Psoas muscle (tissue), 8 donors: ENCODE results near the gene APH1A. TPM values are rescaled to one million over a fixed set of nuclear protein-coding genes. Genes with fewer than 3 reads are reported as not detected.
"Not testable (repeated sequence)": the region's sequence is repeated elsewhere in the genome, so short reads cannot be mapped to it uniquely, and the experiment has no call there.

ENCODE experiments used
- ATAC-seq, 4 donors: fragments of 200-7000 bp; cut with Tn5 transposase; one replicate each; pipeline ENCODE4 v1.9.1; 2020; ENCODE audit warnings: moderate library complexity in 3 of 4, mild to moderate bottlenecking in 2 of 4
- DNase-seq, 2 donors: peaks; one replicate each; pipeline ENCODE4 v3.0.0-alpha.2; 2020
- H3K27ac ChIP-seq: fragments of 200-600 bp; one replicate; pipeline ENCODE4 v1.8.0; 2022
- H3K27me3 ChIP-seq, 3 donors: fragments of 200-600 bp in 1 of 3; one replicate each; pipeline versions ENCODE4 v1.6.1 to v1.8.0; 2013 to 2022; ENCODE audit warnings: low read length in 2 of 3, mild to moderate bottlenecking in 2 of 3, moderate library complexity in 1 of 3; ENCODE audit not compliant: insufficient read depth in 3 of 3
- H3K36me3 ChIP-seq, 2 donors: fragments of 200-600 bp in 1 of 2; one replicate each; pipeline versions ENCODE4 v1.6.1 to v1.8.0; 2013 to 2022; ENCODE audit warnings: low read depth in 1 of 2, mild to moderate bottlenecking in 1 of 2, moderate library complexity in 1 of 2; ENCODE audit not compliant: insufficient read depth in 1 of 2
- H3K4me1 ChIP-seq: fragments of 200-600 bp; one replicate; pipeline ENCODE4 v1.8.0; 2022
- H3K4me3 ChIP-seq: fragments of 200-600 bp; one replicate; pipeline ENCODE4 v1.8.0; 2022; ENCODE audit warnings: mild to moderate bottlenecking
- H3K9me3 ChIP-seq: fragments of 200-600 bp; one replicate; pipeline ENCODE4 v1.8.0; 2022
- WGBS, 3 donors: extraction: QIAGEN DNeasy Blood & Tissue Kit; methylation state at CpG; one replicate each; pipeline versions ENCODE4 v1.1.6 to v1.1.7; 2013; 5-methylcytosine and 5-hydroxymethylcytosine counted together
- intact Hi-C, 2 donors: fragments of 100-400 bp; cut with DNase I; formaldehyde crosslinking; loops; one replicate each; pipeline versions ENCODE4 v1.11.0 to v1.14.2; 2022
- long read RNA-seq, 2 donors: library from polyadenylated mRNA; unstranded; transcript quantifications; one replicate each; pipeline ENCODE4 v2.0.0, GENCODE V29; 2021
- polyA plus RNA-seq, 3 donors: library from polyadenylated mRNA; stranded (reverse); fragments of 200-250 nt; gene quantifications; one replicate each; pipeline ENCODE4 v1.2.3, GENCODE V29; 2013
- total RNA-seq, 4 donors: library from RNA; stranded (reverse); fragmentation: NEBNext Ultra II Directional in 2 of 4; extraction: Animal tissue kit (Norgen Biotek cat#: 25700) in 2 of 4; gene quantifications; one replicate each; pipeline versions ENCODE4 v1.2.1 to v1.2.4, GENCODE V29; 2021 to 2023
- TF ChIP-seq, protein P1 (sequence below): fragments of 200-600 bp; IDR thresholded peaks from one replicate; pipeline ENCODE4 v1.8.0; 2022; ENCODE audit warnings: antibody characterized with exemption
- donor health status: healthy with polysubstance abuse.
- donor health status: DM: no; HTN: no; CAD: no; lungs with moderate emphysema.
- donor health status: Bipolar disorder and iron deficiency.
- donor health status: healthy.
- donor health status: DM: yes; HTN: yes; CAD: no.
- donor health status: DM: no; HTN: no; CAD: no.
- donor health status: DM: no; HTN: no; CAD: no.
- donor health status: DM: yes; HTN: yes; CAD: no.

APH1A gene
- total RNA-seq = 10 to 100 TPM; 33.1 to 69.3 (median 51.1) TPM
- 10 to 100 TPM; 48.5 to 91.5 (median 69.7) TPM for polyA plus RNA-seq
- long read RNA-seq, donor 1, partial matches to known transcripts = 0 of 6 reads
- long read RNA-seq, donor 1, other reads (novel, unspliced or antisense) = 4 of 6 reads
- long read RNA-seq, donor 2, transcript APH1A-202 (6 exons, 2,353 nt) = major isoform, 10 of 17 reads
- long read RNA-seq, donor 2, partial matches to known transcripts = 0 of 17 reads
- long read RNA-seq, donor 2, other reads (novel, unspliced or antisense) = 4 of 17 reads

DNA sequence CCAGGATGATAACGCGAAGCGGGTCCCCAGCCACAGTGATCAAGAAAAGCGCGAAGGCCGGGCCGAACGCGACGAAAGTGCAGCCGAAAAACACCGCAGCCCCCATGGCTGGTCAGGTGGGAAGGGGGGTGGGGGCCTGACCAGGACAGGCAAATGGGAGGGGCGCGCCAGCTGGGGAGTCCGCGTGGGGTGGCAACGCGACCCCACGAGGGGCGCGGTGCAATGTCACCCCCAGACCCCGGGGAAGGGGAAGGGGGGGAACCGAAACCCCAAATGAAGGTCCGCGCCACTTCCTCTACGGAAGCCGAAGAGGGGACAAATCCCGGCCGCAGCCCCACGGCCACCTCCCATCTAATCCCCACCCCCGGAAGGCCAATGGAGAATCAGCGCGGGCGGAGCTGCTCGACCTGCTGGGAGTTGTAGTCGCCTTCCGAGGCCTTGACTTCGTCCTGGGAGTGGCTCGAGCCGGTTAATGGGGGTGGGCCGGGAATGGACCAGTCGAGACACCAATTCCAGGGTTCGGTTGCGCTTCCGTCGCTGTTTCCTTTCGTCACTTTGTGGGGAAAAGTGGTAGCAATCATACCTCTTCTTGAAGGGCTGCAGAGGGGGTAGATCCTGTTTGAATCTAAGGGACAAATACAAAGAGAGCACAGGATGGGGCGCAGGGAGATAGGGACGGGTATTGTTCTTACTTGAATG lies at the start of gene APH1A:
TSS of gene APH1A (minus strand) at position 312 of the 699 bp plus-strand sequence. CDS start at position 106, 206 bp downstream.
- Histone ChIP-seq H3K36me3 (peaks cover 13 to 39% of the 10 kb centered on the region in 2 donors), H3K4me3 (peak within 1 kb of the TSS; percentile 92), H3K4me1 (peaks cover 11% of the 10 kb centered on the region), H3K27ac (peak within 1 kb of the TSS; percentile 92), H3K9me3 (no peaks in the 10 kb centered on the region), H3K27me3 (no peaks in the 10 kb centered on the region)
- intact Hi-C loops = no loop called here
- ATAC-seq = peak; percentile 98 to 99 (median 98)
- peak; percentile 96 to 98 for DNase-seq
- TF ChIP-seq, protein P1, sequence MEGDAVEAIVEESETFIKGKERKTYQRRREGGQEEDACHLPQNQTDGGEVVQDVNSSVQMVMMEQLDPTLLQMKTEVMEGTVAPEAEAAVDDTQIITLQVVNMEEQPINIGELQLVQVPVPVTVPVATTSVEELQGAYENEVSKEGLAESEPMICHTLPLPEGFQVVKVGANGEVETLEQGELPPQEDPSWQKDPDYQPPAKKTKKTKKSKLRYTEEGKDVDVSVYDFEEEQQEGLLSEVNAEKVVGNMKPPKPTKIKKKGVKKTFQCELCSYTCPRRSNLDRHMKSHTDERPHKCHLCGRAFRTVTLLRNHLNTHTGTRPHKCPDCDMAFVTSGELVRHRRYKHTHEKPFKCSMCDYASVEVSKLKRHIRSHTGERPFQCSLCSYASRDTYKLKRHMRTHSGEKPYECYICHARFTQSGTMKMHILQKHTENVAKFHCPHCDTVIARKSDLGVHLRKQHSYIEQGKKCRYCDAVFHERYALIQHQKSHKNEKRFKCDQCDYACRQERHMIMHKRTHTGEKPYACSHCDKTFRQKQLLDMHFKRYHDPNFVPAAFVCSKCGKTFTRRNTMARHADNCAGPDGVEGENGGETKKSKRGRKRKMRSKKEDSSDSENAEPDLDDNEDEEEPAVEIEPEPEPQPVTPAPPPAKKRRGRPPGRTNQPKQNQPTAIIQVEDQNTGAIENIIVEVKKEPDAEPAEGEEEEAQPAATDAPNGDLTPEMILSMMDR = no peak
- WGBS, 3 donors = 0 to 1% (median 1%) methylated on average over 39 to 49 of the region's 49 CpGs

DNA sequence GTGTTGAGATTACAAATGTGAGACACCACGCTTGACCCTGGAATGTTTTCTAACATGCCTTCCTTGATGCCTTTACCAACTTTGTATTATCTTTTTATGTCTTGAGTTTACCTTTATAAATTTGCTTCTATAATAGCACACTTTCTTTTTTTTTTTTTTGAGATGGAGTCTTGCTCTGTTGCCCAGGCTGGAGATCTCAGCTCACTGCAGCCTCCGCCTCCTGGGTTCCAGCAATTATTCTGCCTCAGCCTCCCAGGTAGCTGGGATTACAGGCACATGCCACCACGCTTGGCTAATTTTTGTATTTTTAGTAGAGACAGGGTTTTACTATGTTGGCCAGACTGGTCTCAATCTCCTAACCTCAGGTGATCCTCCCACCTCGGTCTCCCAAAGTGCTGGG lies 45.9 kb upstream of the APH1A start:
- H3K4me3 ChIP-seq, H3K9me3 ChIP-seq, DNase-seq, H3K4me1 ChIP-seq, H3K36me3 ChIP-seq, H3K27ac ChIP-seq, intact Hi-C loops, H3K27me3 ChIP-seq, ATAC-seq: not testable (repeated sequence)
- WGBS, 3 donors = 89 to 97% (median 94%) methylated on average over 4 of the region's 4 CpGs

GRCh38 chr1:150311762-150312161 lies 42.9 kb upstream of the APH1A start:
- 84 to 92% (median 91%) methylated on average over 2 of the region's 2 CpGs for WGBS, 3 donors
- DNase-seq (no peak), ATAC-seq (no peak)
- Histone ChIP-seq H3K9me3 (no peaks in the 10 kb centered on the region), H3K27ac (no peak overlapping the region), H3K36me3 (peaks cover 0 to 19% of the 10 kb centered on the region in 2 donors), H3K27me3 (no peaks in the 10 kb centered on the region), H3K4me3 (no peak overlapping the region), H3K4me1 (no peaks in the 10 kb centered on the region)
- TF ChIP-seq, protein P1 = no peak
- intact Hi-C loops = no loop called here

DNA sequence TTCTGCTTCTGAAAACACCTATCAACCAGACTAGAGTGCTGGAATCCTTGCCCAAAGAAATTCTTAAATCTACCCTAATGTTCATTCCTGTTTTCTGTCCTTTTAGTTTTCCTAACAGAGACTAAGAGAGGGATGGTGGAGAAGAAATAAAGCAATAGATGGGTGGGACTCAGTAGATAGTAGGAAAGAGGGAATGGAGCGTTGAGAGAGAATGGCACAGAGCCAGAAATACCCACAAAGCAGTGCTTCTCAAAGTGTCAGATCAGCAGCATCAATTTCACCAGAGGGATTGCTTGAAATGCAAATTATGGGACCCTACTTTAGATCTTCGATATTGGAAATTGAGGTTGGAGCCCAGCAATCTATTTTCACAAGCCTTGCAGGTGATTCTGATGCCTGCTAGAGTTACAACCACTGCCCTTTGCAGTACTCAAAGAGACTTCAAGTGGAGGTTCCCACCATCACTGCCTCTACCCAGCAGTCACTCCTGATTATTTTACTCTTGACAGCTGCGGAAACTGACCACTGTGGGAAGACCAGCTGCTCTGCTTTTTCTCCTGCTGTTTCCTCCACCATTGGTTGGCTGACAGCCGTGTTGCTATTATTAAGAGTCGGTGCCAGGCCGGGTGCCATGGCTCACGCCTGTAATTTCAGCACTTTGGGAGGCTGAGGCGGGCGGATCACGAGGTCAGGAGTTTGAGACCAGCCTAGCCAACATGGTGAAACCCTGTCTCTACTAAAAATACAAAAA lies 41.1 kb upstream of the APH1A start:
- intact Hi-C loops = loop anchor here in 1 of 2 donors (10.0 kb wide), 1 partner anchor 45 kb away; no protein-coding TSS in a partner anchor
- ATAC-seq (peak in 2 of 4 donors; percentile 12 to 21), DNase-seq (no peak)
- Histone ChIP-seq H3K4me1 (no peaks in the 10 kb centered on the region), H3K27ac (no peak overlapping the region), H3K27me3 (no peaks in the 10 kb centered on the region), H3K4me3 (no peak overlapping the region), H3K9me3 (no peaks in the 10 kb centered on the region), H3K36me3 (peaks cover 0 to 37% of the 10 kb centered on the region in 2 donors)
- TF ChIP-seq, protein P1 = no peak
- 32 to 48% (median 32%) methylated on average over 10 of the region's 10 CpGs for WGBS, 3 donors

DNA sequence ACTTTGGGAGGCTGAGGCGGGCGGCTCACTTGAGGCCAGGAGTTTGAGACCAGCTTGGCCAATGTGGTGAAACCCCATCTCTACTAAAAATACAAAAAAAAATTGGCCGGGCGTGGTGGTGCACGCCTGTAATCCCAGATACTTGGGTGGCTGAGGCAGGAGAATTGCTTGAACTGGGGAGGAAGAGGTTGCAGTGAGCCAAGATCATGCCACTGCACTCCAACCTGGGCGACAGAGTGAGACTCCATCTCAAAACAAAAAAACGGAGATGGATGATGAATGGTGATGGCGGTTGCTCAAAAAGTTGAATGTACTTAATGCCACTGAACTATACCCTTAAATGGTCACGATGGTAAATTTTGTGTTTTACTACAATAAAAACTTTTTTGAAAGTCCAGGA lies 39.8 kb upstream of the APH1A start:
- DNase-seq, H3K4me1 ChIP-seq, ATAC-seq, H3K4me3 ChIP-seq, H3K27ac ChIP-seq, H3K9me3 ChIP-seq, H3K27me3 ChIP-seq: not testable (repeated sequence)
- H3K36me3 ChIP-seq = peaks cover 0 to 49% of the 10 kb centered on the region in 2 donors
- intact Hi-C loops = loop anchor here in 1 of 2 donors (10.0 kb wide), 1 partner anchor 46 kb away; no protein-coding TSS in a partner anchor
- 92 to 95% (median 93%) methylated on average over 9 of the region's 9 CpGs for WGBS, 3 donors
